Activated naive CD4-positive, alpha-beta T cell treated with anti-CD3 and anti-CD28 coated beads, Interleukin-2, amount 50 U/mL, for 72 hours (primary cell): Measurements from ENCODE around the gene CPA4. TPM values are rescaled to one million over a fixed set of nuclear protein-coding genes. Genes with fewer than 3 reads are reported as not detected.

Source experiments
- ATAC-seq, 2 donors: fragments of 150-1000 bp; cut with Tn5 transposase; 2 replicates each; pipeline ENCODE4 v1.10.0; 2021; ENCODE audit warnings: mild to moderate bottlenecking in 2 of 2, moderate library complexity in 2 of 2
- DNase-seq, 2 donors: peaks; one replicate each; pipeline ENCODE4 v3.0.0; 2021 to 2022; ENCODE audit warnings: low spot score in 2 of 2
- H3K27ac Mint-ChIP-seq, 2 donors: one replicate each; pipeline ENCODE4 v1.8.0; 2022; ENCODE audit warnings: mild to moderate bottlenecking in 2 of 2, mixed read lengths in 2 of 2
- H3K36me3 Mint-ChIP-seq, 2 donors: one replicate each; pipeline ENCODE4 v1.8.0; 2022; ENCODE audit warnings: mixed read lengths in 2 of 2
- H3K9me3 Mint-ChIP-seq, 2 donors: one replicate each; pipeline ENCODE4 v1.8.0; 2022; ENCODE audit warnings: mixed read lengths in 2 of 2
- total RNA-seq, 2 donors: library from RNA; stranded (reverse); gene quantifications; one replicate each; pipeline ENCODE4 v1.2.3, GENCODE V29; 2022

The CPA4 gene
- total RNA-seq, 2 donors from 2014 or later = not detected

DNA sequence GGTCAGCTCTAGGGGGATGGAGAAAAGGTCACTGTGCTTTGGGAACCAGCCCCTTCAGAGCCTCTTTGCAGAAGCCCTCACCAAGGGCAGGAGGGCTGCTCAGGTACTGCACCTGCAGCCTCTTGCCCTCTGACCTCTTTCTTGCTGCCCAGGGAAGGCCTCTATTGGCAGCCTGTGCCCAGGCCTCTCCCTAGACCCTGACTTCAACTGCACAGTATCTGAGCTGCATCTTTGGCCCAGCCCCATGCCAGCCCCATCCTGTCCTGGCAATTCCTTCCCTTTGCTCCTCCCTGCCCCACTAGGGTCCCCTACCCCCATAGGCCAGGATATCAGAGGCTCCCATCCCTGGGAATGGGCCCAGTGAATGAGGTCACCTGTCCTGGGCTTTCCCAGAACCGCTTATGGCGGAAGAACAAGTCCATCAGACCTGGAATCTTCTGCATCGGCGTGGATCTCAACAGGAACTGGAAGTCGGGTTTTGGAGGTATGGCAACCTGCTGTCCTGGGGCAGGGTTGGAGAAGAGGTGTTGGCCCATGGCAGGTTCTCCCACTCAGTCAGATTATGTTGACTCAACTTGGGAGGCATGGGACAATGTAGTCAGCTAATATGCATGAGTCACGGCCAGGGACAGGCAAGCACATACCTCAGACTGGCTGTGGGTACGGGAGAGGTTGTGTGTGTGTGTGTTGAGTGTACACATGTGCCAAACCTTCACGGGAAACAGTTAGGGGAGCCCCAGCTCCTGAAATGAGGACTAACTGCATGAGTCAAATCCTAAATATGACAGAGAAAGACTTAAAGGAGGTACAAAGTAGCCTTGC lies 70.3 kb downstream of the CPA4 start:
- H3K36me3 Mint-ChIP-seq = peaks cover 16 to 37% of the 10 kb centered on the region in 2 donors
- peaks cover 5 to 12% of the 10 kb centered on the region in 2 donors for H3K9me3 Mint-ChIP-seq
- no peak overlapping the region for H3K27ac Mint-ChIP-seq
- ATAC-seq (peak; percentile 92 to 99), DNase-seq (peak; percentile 55 to 64)

DNA sequence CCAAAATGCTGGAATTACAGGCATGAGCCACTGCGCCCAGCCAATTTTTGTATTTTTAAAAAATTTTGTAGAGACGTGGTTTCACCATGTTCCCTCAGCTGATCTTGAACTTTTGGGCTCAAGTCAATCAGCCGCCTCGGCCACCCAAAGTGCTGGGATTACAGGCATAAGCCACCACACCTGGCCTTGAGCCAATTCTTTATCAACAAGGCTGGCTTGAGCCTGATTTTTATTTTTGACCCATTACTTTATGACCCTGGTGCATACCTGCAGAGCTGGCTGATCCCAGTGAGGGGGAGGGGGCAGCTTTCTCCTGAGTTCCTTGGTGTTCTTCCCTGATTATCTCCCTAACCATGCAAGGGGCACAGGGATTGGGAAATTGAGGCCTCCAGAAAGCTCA lies 71.5 kb downstream of the CPA4 start:
- Mint-ChIP-seq H3K27ac (no peak overlapping the region), H3K36me3 (peaks cover 10 to 26% of the 10 kb centered on the region in 2 donors), H3K9me3 (peaks cover 3 to 9% of the 10 kb centered on the region in 2 donors)
- ATAC-seq (no peak), DNase-seq (no peak)

DNA sequence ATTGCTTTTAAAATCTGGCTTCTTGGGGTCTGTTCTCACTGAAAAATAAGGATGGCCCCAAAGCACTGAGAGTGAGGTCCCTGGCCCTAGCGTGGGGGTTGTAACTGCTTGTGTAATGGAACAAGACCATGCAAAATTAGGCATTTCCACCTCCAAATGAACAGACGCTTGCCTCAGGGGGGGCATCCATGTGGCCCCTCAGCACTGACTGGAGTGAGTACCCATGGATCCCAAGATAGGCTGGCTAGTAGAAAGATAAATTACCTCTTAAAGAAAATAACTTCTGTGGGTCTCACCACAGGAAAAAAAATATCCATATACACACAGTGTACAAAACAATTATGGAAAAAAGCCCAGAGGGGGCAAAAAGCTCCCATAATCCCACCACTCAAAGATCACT lies 72.1 kb downstream of the CPA4 start:
- DNase-seq (no peak), ATAC-seq (no peak)
- H3K36me3 Mint-ChIP-seq = peaks cover 7 to 20% of the 10 kb centered on the region in 2 donors
- peaks cover 0 to 5% of the 10 kb centered on the region in 2 donors for H3K9me3 Mint-ChIP-seq
- no peak overlapping the region for H3K27ac Mint-ChIP-seq

DNA sequence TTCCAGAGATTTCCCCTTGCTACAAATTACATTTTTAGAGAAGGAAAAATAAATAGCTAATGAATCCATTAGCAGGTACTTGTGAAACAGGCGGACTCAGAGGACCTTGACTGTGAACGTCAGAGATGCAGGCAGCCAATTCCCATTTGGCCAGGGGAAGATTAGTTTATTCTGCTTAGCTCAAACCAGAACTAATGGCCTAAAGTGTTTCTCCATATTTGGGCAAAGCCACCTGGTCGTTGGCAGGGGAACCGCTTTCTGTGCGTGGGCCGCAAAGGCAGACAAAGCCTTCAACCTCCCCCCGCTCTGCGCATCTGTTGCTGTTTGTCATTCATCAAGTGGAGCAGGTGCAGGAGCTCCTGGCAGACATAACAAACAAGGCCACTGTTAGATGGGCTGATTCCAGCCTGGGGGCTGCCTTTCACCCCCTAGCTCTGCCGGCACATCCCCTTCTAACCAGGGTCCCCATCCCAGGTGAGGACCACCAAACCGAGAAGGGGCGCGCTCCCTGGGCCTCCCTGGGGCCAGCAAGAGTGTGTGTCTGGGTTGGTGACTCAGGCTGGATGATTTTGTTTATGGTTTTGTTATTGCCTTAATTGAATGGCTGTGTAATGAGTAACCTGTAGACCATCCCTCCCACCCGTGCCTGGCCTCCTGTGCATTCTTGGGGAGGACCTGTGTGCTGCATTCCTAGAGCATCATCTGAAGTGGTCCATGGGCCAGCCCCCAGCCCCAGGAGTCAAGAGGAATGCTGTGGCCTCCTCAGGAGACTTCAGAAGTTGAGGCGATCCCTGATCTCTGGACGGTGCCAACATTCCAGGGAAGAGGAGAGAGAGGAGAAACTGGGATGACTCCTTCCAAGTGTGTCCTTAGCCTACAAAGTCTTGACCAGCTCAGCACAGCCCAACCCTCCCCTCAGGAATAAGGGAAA lies 72.8 kb downstream of the CPA4 start:
- ATAC-seq (no peak), DNase-seq (no peak)
- H3K36me3 Mint-ChIP-seq = peaks cover 7 to 13% of the 10 kb centered on the region in 2 donors
- H3K9me3 Mint-ChIP-seq = no peaks in the 10 kb centered on the region
- H3K27ac Mint-ChIP-seq = peak overlapping the region in 1 of 2 donors; percentile 62

DNA sequence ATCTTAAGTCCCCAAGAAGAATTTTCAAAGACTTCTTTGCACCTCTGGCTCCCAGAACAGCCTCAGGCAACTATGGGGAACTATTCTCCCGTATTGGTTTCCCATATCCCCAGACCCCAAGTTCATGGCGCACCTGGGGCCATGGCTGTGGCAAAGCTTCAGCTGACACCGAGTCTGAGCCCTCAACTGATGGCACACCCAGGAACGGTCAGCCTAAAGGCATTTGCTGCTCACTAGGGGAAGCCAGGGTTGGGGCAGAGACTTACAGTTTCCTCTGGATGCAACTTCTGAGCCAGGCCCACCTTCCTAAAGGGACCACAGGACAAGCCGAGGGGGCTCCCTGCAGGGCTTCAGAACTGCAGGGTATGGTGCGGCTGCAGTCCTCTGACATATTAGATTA lies 73.6 kb downstream of the CPA4 start:
- Mint-ChIP-seq H3K9me3 (no peaks in the 10 kb centered on the region), H3K36me3 (peaks cover 7 to 13% of the 10 kb centered on the region in 2 donors), H3K27ac (peak overlapping the region in 1 of 2 donors; percentile 62)
- DNase-seq = no peak
- ATAC-seq = no peak

DNA sequence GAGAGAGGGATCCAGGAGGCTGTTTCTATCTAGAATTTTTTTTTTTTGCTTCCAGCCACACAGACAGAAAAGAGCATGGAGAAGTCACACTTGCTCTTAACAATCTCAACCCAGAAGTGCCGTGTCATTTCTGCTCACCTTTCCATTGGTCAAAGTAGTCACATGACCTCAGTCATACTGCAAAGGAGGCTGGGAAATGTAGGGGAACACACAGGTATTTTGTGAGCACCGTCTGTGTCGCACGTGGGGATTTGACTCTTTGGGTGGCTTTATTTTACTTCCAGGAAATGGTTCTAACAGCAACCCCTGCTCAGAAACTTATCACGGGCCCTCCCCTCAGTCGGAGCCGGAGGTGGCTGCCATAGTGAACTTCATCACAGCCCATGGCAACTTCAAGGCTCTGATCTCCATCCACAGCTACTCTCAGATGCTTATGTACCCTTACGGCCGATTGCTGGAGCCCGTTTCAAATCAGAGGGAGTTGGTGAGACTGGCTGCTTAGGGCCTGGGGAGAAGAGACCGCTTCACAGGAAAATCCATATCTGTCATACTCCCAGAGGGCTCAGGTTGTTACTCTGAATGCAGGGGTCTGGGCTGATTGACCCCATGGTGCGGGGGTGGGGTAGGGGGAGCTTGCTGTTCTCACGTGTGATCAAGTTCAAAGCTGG lies 74.3 kb downstream of the CPA4 start:
- Mint-ChIP-seq H3K27ac (peak overlapping the region in 1 of 2 donors; percentile 62), H3K9me3 (no peaks in the 10 kb centered on the region), H3K36me3 (peaks cover 7 to 13% of the 10 kb centered on the region in 2 donors)
- DNase-seq (no peak), ATAC-seq (peak in 1 of 2 donors; percentile 45)

DNA sequence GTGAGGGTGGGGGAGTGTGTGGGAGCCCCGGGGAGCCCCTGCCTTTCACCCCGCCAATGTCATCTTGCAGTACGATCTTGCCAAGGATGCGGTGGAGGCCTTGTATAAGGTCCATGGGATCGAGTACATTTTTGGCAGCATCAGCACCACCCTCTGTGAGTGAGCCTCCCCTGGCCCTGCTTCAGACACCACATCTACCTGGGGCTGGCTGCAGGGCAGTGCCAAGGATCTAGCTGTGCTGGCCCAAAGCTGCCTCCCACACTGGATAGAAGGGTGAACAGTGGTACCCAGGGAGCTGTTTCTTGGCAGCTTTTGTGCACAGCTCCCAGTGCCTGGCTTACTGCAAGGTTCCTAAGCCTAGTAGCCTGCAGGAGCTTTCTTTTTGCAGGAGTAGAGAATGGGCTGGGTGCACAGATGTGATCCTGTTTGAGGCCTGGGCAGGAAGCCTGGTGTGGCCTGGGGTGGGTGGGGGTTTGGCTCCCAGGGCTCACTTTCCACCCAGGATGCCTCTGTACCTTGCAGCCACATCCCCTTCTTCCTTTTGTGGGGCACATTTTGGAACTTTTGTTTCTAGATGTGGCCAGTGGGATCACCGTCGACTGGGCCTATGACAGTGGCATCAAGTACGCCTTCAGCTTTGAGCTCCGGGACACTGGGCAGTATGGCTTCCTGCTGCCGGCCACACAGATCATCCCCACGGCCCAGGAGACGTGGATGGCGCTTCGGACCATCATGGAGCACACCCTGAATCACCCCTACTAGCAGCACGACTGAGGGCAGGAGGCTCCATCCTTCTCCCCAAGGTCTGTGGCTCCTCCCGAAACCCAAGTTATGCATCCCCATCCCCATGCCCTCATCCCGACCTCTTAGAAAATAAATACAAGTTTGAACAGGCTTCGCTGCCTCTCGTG lies 75.1 kb downstream of the CPA4 start:
- Mint-ChIP-seq H3K9me3 (no peaks in the 10 kb centered on the region), H3K36me3 (peaks cover 7 to 13% of the 10 kb centered on the region in 2 donors), H3K27ac (peak overlapping the region in 1 of 2 donors; percentile 62)
- DNase-seq (no peak), ATAC-seq (no peak)

DNA sequence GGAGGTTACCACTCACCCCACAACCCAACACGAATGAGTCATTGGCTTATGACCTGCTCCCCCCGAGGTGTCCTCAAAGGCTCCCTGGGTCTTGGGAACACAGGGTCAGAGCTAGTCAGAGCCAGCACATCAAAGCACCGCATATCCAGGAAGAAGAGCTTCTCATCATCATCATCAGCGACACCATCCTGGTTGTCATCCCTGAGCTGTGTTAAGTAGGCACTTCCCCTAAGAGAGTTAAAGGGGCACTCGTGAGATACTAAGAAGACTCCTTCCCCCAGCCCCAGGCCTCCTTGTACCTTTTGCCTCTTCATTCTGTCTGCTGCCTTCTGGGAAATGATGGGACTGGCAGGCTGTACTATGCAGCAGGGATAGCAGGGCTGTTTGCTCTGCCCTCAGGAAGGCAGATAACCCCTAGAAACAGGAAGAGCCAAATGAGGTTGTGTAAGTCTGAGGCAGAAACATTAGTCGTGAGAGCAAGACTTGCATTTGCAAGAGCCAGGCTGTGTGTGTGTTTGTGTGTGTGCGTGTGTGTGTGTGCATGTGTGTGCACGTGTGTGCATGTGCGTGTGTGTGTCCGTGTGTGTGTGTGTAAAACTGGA lies 76.2 kb downstream of the CPA4 start:
- Mint-ChIP-seq H3K27ac (peak overlapping the region; percentile 62 to 70), H3K36me3 (peaks cover 7 to 13% of the 10 kb centered on the region in 2 donors), H3K9me3 (no peaks in the 10 kb centered on the region)
- ATAC-seq (peak; percentile 49 to 84), DNase-seq (no peak)

DNA sequence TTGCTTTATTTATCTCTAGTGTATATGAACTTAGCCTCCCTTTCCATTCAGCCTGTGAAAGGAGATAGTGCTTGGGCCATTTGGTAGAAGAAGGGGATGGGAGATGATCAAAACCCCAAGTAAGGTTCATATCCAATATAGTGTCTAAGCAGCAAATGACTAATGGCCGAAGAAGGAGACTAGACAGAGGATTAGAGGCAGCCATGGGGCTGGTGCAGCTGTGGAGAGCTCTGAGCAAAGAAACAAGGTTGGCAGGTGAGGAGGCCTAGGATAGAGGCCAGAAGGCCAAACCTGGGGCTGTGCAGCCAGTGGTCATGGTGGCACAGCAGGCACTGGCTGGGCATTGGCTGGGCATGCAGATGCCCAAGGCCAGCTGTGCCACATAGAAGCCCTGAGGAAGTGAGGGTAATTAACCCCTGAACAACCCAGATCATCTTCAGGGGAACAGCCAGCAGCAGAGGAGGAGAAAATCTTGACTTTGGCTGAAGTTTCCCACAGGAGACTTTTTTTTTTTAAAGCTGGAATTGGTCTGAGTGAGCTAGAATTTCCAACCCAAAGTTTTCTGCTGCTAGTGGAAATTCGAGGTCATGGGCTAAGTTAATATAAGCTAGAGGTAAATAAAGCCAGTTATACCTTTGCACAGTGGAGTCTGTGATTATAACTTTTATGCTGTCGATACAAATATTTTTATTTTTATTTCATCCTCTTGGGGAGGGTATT lies 77.0 kb downstream of the CPA4 start:
- H3K27ac Mint-ChIP-seq = peak overlapping the region in 1 of 2 donors; percentile 62
- peaks cover 7 to 13% of the 10 kb centered on the region in 2 donors for H3K36me3 Mint-ChIP-seq
- no peak for ATAC-seq
- DNase-seq = no peak
- H3K9me3 Mint-ChIP-seq = no peaks in the 10 kb centered on the region

DNA sequence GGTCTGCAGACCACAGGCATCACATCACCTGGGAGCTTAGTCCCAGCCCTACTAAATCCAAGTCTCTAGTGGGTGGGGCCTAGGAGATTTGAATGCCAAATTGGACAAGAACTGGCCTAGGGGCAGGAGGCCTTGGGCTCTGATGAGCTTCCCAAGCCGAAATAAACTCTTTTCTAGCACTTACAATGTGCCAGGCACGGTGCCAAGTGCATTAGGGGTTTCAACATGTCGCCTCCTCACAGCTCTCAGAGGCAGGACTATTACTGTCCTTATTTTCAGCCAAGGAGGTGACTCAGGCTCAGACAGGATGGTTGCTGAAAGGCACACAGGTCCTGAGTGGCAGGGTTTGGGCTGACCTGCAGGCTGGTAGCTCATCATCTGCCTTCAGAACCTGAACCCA lies 78.1 kb downstream of the CPA4 start:
- DNase-seq (no peak), ATAC-seq (no peak)
- H3K9me3 Mint-ChIP-seq = peaks cover 0 to under 1% of the 10 kb centered on the region in 2 donors
- peaks cover 7 to 16% of the 10 kb centered on the region in 2 donors for H3K36me3 Mint-ChIP-seq
- H3K27ac Mint-ChIP-seq = no peak overlapping the region

DNA sequence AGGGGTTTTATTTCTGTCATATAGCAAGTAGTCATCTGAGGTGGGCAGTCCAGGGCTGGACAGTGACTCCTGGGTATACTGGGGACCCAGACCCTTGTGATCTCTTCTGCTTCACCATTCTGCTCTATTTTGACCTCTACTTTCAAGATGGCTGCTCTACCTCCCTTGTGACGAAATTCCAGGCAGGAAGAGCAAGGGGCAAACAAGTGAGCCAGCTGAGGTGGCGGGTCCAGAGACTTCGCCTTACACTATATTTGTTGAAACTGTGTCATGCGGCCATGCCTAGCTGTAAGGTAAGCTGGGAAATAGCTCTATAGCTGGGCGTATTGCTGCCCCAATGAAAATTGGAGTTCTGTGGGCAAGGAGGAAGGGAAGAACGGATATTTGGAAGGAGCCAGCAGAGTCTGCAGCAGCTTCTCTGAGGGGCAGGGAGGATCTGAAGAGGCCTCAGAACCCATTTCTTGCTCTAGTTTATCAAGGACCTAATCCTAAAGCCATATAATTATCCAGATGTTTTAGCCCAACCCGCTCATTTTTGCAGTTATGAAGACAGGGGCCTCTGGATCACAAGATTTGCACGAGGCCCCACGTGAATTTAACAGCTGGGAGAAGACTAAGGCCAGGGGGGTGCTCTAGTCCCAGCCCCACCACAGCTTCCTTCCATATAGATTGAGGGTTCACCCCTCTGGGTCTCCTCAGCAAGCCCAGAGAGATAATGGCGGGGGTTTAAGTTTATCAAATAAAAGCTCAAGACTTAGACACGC lies 79.6 kb downstream of the CPA4 start:
- Mint-ChIP-seq H3K36me3 (peaks cover 8 to 17% of the 10 kb centered on the region in 2 donors), H3K9me3 (peaks cover 4 to 13% of the 10 kb centered on the region in 2 donors), H3K27ac (no peak overlapping the region)
- no peak for ATAC-seq
- DNase-seq = peak in 1 of 2 donors; percentile 31
